Mesenchymal stem cell (in vitro differentiated cells and primary cell): ENCODE data around the gene SLC9A8.
"Not testable (repeated sequence)": the region's sequence is repeated elsewhere in the genome, so short reads cannot be mapped to it uniquely, and the experiment has no call there.

Experiments used
- DNase-seq: peaks from one replicate; pipeline ENCODE4 v3.0.0-alpha.2; 2013
- H2AFZ ChIP-seq: one replicate; pipeline ENCODE4 v1.6.1; 2013; ENCODE audit warnings: low read depth, mild to moderate bottlenecking, control low read depth, inconsistent platforms, low read length, moderate library complexity
- H2AK5ac ChIP-seq: 2 replicates; pipeline ENCODE4 v1.6.1; 2013; ENCODE audit warnings: low read length, moderate library complexity, mild to moderate bottlenecking, inconsistent platforms; ENCODE audit not compliant: severe bottlenecking
- H2BK120ac ChIP-seq: one replicate; pipeline ENCODE4 v1.6.1; 2013; ENCODE audit warnings: low read depth, mild to moderate bottlenecking, inconsistent platforms, low read length, moderate library complexity
- H2BK12ac ChIP-seq, 2 experiments: one replicate each; pipeline ENCODE4 v1.6.1; 2013; ENCODE audit warnings: inconsistent platforms in 2 of 2, low read length in 2 of 2, mild to moderate bottlenecking in 2 of 2, moderate library complexity in 2 of 2, control low read depth in 1 of 2
- H2BK15ac ChIP-seq: one replicate; pipeline ENCODE4 v1.6.1; 2013; ENCODE audit warnings: mild to moderate bottlenecking, low read depth, inconsistent platforms; ENCODE audit not compliant: poor library complexity, severe bottlenecking
- H2BK5ac ChIP-seq: 2 replicates; pipeline ENCODE4 v1.6.1; 2013; ENCODE audit warnings: low read depth, mild to moderate bottlenecking, low read length, control low read depth, inconsistent platforms; ENCODE audit not compliant: poor library complexity, severe bottlenecking
- H3K14ac ChIP-seq, 2 experiments: one replicate each; pipeline ENCODE4 v1.6.1; 2013; ENCODE audit warnings: inconsistent platforms in 2 of 2, low read length in 2 of 2, control low read depth in 1 of 2, mild to moderate bottlenecking in 1 of 2, moderate library complexity in 1 of 2
- H3K18ac ChIP-seq, 2 experiments: one replicate each; pipeline ENCODE4 v1.6.1; 2013; ENCODE audit warnings: inconsistent platforms in 2 of 2, low read length in 2 of 2, control low read depth in 1 of 2, low read depth in 1 of 2, mild to moderate bottlenecking in 1 of 2
- H3K23ac ChIP-seq, 2 experiments: one replicate each; pipeline ENCODE4 v1.6.1; 2013; ENCODE audit warnings: inconsistent platforms in 2 of 2, low read length in 2 of 2, mild to moderate bottlenecking in 2 of 2, moderate library complexity in 2 of 2, control low read depth in 1 of 2
- H3K27ac ChIP-seq: 2 replicates; pipeline ENCODE4 v1.5.1; 2013; ENCODE audit warnings: mild to moderate bottlenecking, moderate library complexity, low read length, control low read depth, inconsistent platforms; ENCODE audit not compliant: poor library complexity, severe bottlenecking
- H3K27me3 ChIP-seq, 2 experiments: 2 replicates each; pipeline versions ENCODE4 v1.6.1 to v1.7.0; 2013; ENCODE audit warnings: low read length in 2 of 2, mild to moderate bottlenecking in 2 of 2, moderate library complexity in 2 of 2, control low read depth in 1 of 2, inconsistent platforms in 1 of 2; ENCODE audit not compliant: control insufficient read depth in 1 of 2, insufficient read depth in 1 of 2
- H3K36me3 ChIP-seq, 2 experiments: 2 replicates each; pipeline versions ENCODE4 v1.6.1 to v1.7.0; 2013; ENCODE audit warnings: low read length in 2 of 2, control low read depth in 1 of 2, inconsistent platforms in 1 of 2, low read depth in 1 of 2, mild to moderate bottlenecking in 1 of 2; ENCODE audit not compliant: insufficient read depth in 2 of 2, control insufficient read depth in 1 of 2
- H3K4ac ChIP-seq, 2 experiments: one replicate each; pipeline ENCODE4 v1.6.1; 2013; ENCODE audit warnings: inconsistent platforms in 2 of 2, low read length in 2 of 2, mild to moderate bottlenecking in 2 of 2, moderate library complexity in 2 of 2, control low read depth in 1 of 2, low read depth in 1 of 2
- H3K4me1 ChIP-seq: 2 replicates; pipeline ENCODE4 v1.6.1; 2013; ENCODE audit warnings: low read depth, low read length, control low read depth; ENCODE audit not compliant: control insufficient read depth, insufficient read depth
- H3K4me2 ChIP-seq: 2 replicates; pipeline ENCODE4 v1.6.1; 2013; ENCODE audit warnings: low read length, mild to moderate bottlenecking, inconsistent platforms; ENCODE audit not compliant: poor library complexity, severe bottlenecking
- H3K4me3 ChIP-seq, 2 experiments: 2 replicates each; pipeline versions ENCODE4 v1.5.1 to v1.7.0; 2013; ENCODE audit warnings: low read length in 2 of 2, mild to moderate bottlenecking in 2 of 2, control low read depth in 1 of 2, low read depth in 1 of 2; ENCODE audit not compliant: insufficient read depth in 1 of 2
- H3K79me1 ChIP-seq: replicated peaks from 2 replicates; pipeline ENCODE4 v1.6.1; 2013; ENCODE audit warnings: mild to moderate bottlenecking, control low read depth, low read length, inconsistent platforms; ENCODE audit not compliant: poor library complexity, severe bottlenecking
- H3K9ac ChIP-seq: 2 replicates; pipeline ENCODE4 v1.7.0; 2013; ENCODE audit warnings: mild to moderate bottlenecking, low read length, moderate library complexity
- H3K9me3 ChIP-seq: 2 replicates; pipeline ENCODE4 v1.7.0; 2013; ENCODE audit warnings: mild to moderate bottlenecking, low read length; ENCODE audit not compliant: control insufficient read depth
- H4K8ac ChIP-seq: one replicate; pipeline ENCODE4 v1.6.1; 2013; ENCODE audit warnings: inconsistent platforms, mild to moderate bottlenecking, low read length, moderate library complexity
- H4K91ac ChIP-seq: one replicate; pipeline ENCODE4 v1.6.1; 2013; ENCODE audit warnings: mild to moderate bottlenecking, low read length, inconsistent platforms
- WGBS: methylation state at CpG from one replicate; pipeline ENCODE4 v1.1.7; 2013; ENCODE audit warnings: mixed read lengths; 5-methylcytosine and 5-hydroxymethylcytosine counted together

Gene SLC9A8

DNA sequence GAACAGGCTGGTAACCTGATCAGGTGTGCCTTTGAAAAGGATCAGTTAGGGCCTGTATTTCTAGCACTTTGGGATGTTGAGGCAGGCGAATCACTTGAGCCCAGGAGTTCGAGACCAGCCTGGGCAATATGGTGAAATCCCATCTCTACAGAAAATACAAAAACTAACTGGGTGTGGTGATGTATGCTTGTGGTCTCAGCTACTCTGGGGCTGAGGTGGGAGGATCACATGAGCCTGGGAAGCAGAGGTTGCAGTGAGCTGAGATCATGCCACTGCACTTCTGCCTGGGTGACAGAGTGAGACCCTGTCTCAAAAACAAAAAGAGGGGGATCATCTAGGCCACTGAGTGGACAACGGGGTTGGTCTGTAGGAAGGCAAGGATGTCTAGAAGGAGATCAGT is 48.6 kb downstream of the SLC9A8 start:
- H3K27me3 ChIP-seq, DNase-seq: not testable (repeated sequence)

DNA sequence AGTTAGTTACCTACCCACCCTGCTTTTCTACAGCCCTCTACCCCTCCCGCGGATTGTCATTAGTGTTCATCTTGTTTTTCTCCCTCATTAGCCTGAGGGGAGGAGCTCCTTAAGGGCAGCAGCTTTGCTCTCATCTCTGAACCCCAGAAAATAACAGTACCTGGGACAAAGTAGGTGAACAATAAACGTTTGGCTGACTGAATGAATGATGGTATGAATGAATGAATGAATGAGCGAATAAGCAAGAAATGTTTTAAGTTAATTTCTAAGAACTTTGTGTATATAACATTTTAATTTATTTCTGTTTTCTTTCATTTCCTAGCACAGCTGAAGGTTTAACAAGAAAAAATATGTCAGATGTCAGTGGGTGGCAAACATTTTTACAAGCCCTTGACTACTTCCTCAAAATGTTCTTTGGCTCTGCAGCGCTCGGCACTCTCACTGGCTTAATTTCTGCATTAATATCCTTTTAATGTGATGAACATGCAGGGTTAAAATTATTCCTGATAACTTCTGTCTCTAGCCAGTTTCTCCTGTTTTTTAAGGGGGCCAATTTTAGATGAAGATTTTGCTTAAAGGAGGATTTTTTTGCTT is 50.1 kb downstream of the SLC9A8 start:
- H3K79me1 ChIP-seq = no peaks in the 10 kb centered on the region

More for the DNA sequence above, 48.6 kb downstream of the SLC9A8 start:
- H3K4ac ChIP-seq, H3K79me1 ChIP-seq, H3K18ac ChIP-seq, H3K9me3 ChIP-seq, H3K4me1 ChIP-seq, H2AK5ac ChIP-seq, H4K91ac ChIP-seq, H3K23ac ChIP-seq, H2BK5ac ChIP-seq, H3K14ac ChIP-seq, H3K4me2 ChIP-seq, H2AFZ ChIP-seq, H4K8ac ChIP-seq, H3K27ac ChIP-seq, H2BK120ac ChIP-seq, H3K9ac ChIP-seq, H2BK15ac ChIP-seq, H3K4me3 ChIP-seq, H2BK12ac ChIP-seq: not testable (repeated sequence)
- peaks cover 14 to 54% of the 10 kb centered on the region in 2 experiments for H3K36me3 ChIP-seq
- WGBS = 100% methylated on average over 1 of the region's 3 CpGs

DNA sequence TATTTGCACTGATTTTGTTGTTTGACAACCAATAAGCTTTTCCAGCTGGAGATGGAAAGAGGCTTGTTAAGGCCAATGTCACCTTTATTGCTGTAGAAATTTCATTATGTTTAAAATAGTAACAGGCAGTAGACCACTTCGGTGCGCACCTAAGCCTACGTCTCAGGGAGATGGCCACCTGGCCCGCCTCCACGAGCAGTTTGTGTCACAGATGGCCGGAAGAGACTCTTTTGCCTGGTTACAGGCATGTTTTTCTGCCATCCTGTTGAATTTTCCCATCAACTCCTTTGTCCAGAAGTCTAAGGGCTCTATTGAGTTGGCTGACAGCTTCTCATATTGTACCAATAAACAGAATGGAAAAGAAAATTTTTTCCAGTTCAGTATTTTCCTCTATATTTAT is 51.0 kb downstream of the SLC9A8 start:
- Histone ChIP-seq H2AFZ (no peak overlapping the region), H3K36me3 (peaks cover 15 to 47% of the 10 kb centered on the region in 2 experiments), H3K79me1 (no peaks in the 10 kb centered on the region), H4K91ac (no peak overlapping the region), H3K4ac (no peak overlapping the region), H2BK12ac (no peak overlapping the region), H4K8ac (no peak overlapping the region), H2BK120ac (no peak overlapping the region), H3K18ac (no peak overlapping the region), H3K4me2 (no peak overlapping the region), H3K14ac (no peak overlapping the region), H2BK15ac (no peak overlapping the region), H3K9ac (no peak overlapping the region), H3K4me1 (peaks cover 3% of the 10 kb centered on the region), H3K4me3 (no peak overlapping the region), H3K27ac (no peak overlapping the region), H3K23ac (no peak overlapping the region), H2AK5ac (no peak overlapping the region), H3K9me3 (no peaks in the 10 kb centered on the region), H3K27me3 (no peaks in the 10 kb centered on the region), H2BK5ac (no peak overlapping the region)
- no peak for DNase-seq
- 99% methylated on average over 6 of the region's 6 CpGs for WGBS

More for the DNA sequence above, 50.1 kb downstream of the SLC9A8 start:
- 97% methylated on average over 2 of the region's 6 CpGs for WGBS
- Histone ChIP-seq H3K27me3 (no peaks in the 10 kb centered on the region), H3K9ac (no peak overlapping the region), H3K4ac (no peak overlapping the region), H2BK5ac (no peak overlapping the region), H2BK120ac (no peak overlapping the region), H4K8ac (no peak overlapping the region), H3K4me3 (no peak overlapping the region), H3K36me3 (peaks cover 14 to 44% of the 10 kb centered on the region in 2 experiments), H4K91ac (no peak overlapping the region), H3K18ac (no peak overlapping the region), H2BK12ac (no peak overlapping the region), H2AK5ac (no peak overlapping the region), H3K27ac (no peak overlapping the region), H3K4me1 (peaks cover 3% of the 10 kb centered on the region), H2AFZ (no peak overlapping the region), H3K9me3 (no peaks in the 10 kb centered on the region), H2BK15ac (no peak overlapping the region), H3K23ac (no peak overlapping the region), H3K4me2 (no peak overlapping the region), H3K14ac (no peak overlapping the region)
- no peak for DNase-seq

- Histone ChIP-seq H3K27ac (no peak overlapping the region), H3K9me3 (no peaks in the 10 kb centered on the region), H3K79me1 (no peaks in the 10 kb centered on the region), H2BK15ac (no peak overlapping the region), H3K4me2 (no peak overlapping the region), H3K4ac (no peak overlapping the region), H3K18ac (no peak overlapping the region), H3K4me1 (peaks cover 2% of the 10 kb centered on the region), H3K23ac (no peak overlapping the region), H2BK5ac (no peak overlapping the region), H3K27me3 (no peaks in the 10 kb centered on the region), H3K14ac (no peak overlapping the region), H2AFZ (no peak overlapping the region), H2BK120ac (no peak overlapping the region), H4K91ac (no peak overlapping the region), H2AK5ac (no peak overlapping the region), H3K36me3 (peaks cover 16 to 43% of the 10 kb centered on the region in 2 experiments), H2BK12ac (no peak overlapping the region), H3K9ac (peak overlapping the region; percentile 81), H3K4me3 (peak overlapping the region in 1 of 2 experiments; percentile 47), H4K8ac (no peak overlapping the region)
- DNase-seq = no peak
- 90% methylated on average over 7 of the region's 7 CpGs for WGBS
Measured at GRCh38 chr20:49865559-49865958, 52.9 kb downstream of the SLC9A8 start.
